NCI-H446 (cell line): ENCODE data around the gene KCNN3.

Experiments used
- DNase-seq, 2 experiments: peaks; one replicate each; lab custom pipeline; 2025; lab: John Stamatoyannopoulos, UW

KCNN3 gene

GRCh38 chr1:154791292-154792166 lies 78.6 kb downstream of the KCNN3 start:
- peak; percentile 51 to 79 for DNase-seq

GRCh38 chr1:154788886-154789285 lies 81.2 kb downstream of the KCNN3 start:
- no peak for DNase-seq

DNA sequence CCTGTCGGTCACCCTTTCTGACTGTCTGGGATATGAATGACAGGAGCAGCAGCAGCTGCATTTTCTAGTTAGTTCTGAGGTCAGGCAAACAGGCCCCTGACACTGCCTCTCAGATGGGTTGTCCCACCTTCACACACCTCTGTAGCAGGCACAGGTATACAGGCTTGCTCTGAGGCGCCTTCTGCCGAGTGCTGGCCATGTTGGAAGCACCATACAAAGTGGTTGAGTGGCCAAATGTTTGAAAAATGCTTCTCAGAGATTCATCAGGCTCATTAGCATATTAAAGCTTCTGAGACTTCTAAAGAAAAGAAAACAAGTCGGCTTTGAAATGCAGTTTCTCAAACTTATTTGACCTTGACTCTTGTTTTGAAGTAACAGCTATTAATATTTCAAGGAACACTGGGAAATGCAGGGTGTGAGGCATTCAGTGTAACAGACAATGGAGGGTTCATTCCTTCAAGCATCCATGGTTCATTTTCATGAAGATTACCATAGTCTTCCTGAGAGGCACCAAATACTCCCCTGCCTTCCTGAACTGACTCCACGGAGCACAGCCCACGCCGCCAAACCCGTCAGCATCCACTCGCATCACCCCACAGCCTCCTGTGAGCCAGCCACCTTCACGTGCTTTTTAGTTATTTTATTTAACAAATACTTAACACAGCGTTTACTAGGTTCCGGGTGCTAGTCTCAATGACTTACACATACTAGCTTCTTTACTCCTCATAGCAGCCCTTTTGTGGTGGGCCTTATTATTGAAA lies 81.8 kb downstream of the KCNN3 start:
- no peak for DNase-seq

- no peak for DNase-seq
Observed at GRCh38 chr1:154786804-154787570, 83.1 kb downstream of the KCNN3 start.

DNA sequence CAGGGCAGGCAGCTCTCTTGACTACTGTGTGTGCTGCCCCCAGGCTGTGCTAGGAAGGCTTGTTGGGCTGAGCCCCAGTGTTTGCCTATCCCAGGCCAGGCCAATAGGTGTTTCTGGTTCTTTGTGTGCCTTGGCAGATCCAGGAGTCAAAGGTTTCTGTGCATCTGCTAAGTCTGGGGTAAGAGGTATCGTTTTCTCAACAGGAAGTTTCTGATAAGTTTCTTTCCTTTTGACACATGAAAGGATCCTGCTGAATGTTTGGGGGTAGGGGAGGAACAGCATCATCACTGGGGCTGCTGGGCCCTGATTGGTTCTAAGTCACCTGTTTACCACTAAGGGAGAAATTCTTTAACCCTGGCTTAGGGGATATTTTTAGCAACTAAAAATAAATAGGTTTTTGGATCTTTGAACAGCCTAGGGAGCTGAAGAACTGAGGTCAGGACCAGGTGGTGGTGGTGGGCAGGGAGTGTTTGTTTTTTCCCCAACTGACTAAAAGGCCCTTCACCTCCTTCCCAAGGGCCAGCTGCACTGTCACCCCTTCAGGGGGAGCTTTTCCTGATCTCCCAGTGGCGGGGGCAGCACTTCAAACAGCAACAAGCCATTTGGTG lies 85.1 kb downstream of the KCNN3 start:
- no peak for DNase-seq

GRCh38 chr1:154784416-154784815 lies 85.7 kb downstream of the KCNN3 start:
- DNase-seq = no peak

- DNase-seq = no peak
Observed at GRCh38 chr1:154783976-154784375, 86.1 kb downstream of the KCNN3 start.

GRCh38 chr1:154780541-154780940 lies 89.5 kb downstream of the KCNN3 start:
- no peak for DNase-seq

- DNase-seq = no peak
Observed at GRCh38 chr1:154779551-154780189, 90.4 kb downstream of the KCNN3 start.

DNA sequence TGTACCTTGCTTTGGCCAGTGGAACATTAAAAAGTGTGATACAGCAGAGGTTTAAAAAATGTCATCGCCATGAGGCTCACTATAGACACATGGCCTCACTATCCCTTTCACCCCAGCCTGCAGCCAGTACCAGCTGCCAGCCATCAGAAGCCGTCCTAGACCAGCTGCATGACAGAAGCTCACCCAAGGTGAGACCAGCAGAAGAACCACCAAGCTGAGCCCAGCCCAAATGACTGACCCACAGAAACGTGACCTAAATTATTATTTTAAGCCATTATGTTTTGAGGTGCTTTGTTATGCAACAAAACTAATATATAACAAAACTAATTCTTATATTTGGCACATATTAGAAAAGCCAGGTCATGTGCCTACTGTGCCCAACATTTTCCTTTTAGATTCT lies 91.1 kb downstream of the KCNN3 start:
- DNase-seq = no peak

DNA sequence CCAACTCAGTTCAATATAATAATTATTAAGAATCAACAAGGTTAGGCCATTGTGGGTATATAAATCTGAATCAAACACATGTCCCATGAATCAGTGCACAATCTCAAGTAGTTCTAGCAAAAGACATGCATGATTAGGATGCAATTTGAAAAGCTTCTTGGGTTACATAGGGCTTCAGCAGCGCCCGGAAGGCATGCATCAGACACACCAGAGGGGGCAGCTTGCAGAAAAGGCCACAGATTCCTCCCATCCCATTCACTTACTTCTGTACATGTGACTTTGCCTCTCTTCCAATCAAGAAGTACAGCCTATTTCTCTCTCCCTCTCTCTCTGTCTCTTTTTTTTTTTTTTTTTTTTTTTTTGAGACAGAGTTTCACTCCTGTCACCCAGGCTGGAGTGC lies 91.8 kb downstream of the KCNN3 start:
- no peak for DNase-seq

GRCh38 chr1:154777781-154778180 lies 92.3 kb downstream of the KCNN3 start:
- no peak for DNase-seq

DNA sequence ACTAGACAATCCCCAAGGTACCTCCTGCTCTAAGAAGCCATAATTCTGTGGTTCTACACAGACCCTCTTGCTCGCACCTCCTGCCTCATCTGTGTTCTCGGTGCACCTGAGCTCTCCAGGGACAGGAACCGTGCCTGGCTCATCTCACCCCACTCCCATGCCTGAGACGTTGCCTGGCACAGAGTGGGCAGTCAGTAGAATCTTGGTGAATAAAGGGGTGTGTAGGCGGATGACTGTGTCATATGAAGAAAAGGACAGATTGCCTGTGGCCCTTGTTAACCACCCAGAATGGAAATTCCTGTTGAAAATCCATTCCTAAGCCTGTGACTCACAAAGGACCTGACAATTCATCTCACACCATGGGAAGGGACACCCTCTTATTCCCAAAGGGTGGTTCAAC lies 92.9 kb downstream of the KCNN3 start:
- DNase-seq = no peak

GRCh38 chr1:154775621-154776605 lies 94.2 kb downstream of the KCNN3 start:
- no peak for DNase-seq

DNA sequence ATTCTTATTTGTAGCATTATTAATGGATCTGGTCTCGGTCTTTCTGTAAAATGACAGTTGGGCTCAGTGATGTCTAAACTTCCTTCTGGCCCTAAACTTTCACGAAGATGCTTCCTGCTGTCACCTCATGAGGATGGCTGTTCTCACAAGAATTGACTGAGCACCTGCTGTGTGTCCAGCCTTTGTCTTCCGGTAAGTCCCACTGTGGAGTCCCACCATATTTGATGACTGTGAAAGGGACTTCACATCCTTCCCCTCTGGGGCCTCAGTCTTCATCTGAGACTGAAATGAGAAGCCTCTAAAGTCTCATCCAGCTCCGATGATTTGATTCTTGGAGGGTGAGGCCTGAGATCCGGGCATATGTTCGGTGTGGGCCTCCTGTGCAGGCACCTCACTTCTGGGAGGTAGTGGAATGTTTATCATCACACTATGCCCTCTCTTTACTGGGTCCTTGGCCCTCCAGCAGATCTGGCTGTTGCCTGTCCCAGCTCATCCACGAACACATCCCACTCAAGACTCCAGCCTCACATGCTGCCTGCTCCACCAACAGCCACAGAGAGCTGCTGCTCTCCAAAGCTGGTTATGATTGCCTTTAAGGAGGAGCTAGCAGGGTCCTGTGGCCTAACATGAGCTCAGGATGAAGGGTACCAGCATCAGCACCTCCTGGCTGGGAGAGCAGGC lies 95.8 kb downstream of the KCNN3 start:
- DNase-seq = no peak

DNA sequence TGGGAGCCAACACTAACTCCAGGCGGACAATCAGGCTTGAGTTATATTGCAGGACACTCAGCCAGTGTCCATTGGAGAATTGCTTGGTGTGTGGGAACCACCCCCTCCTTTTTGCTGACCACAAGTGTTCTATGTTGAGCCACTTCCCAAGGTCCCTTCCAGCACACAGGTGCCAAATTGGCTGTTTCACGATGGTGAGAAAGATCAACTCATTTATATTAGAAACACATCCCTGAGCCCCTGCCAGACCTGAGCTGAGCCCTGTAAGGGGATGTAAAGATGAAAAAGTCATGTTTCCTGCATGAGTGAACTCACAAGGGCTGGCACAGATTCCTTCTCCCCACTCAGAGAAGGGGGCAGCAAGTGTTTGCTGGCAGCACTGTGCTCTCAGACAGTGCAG lies 96.5 kb downstream of the KCNN3 start:
- peak in 1 of 2 experiments; percentile 36 for DNase-seq

DNA sequence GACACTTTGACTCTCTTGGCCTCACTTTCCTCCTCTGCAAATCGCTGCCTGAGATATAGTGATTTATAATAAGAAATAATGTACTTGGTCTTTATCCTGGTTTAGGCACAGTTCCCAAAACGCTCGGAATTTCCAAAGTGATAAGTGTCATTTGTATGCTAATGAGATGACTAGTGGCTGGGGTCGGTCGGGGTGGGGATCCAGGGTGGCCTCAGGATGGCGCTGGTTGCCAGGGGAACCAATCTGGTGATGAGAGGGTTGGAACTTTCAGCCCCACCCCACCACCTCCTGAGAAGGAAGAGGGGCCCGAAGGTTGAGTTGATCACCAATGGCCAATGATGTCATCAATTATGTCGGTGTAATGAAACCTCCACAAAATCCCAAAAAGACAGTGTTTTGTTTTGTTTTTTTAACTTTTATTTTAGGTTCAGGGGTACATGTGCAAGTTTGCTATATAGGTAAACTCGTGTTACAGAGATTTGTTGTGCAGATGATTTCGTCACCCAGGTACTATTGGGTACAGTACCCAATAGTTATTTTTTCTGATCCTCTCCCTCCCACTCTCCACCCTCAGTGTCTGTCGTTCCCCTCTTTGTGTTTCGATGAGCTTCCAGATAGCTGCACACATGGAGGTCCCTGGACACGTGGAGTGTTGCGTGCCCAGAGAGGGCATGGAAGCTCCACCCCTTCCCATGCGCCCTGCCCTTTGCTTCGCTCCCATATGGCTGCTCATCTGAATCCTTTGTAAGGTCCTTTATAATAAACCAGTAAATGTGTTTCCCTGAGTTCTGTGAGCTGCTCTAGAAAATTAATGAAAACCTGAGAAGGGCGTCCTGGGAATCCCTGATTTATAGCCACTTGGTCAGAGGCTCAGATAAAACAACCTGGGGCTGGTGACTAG lies 97.2 kb downstream of the KCNN3 start:
- no peak for DNase-seq

- DNase-seq = no peak
Observed at GRCh38 chr1:154772056-154772455, 98.0 kb downstream of the KCNN3 start.
